ENCODE measurements around the gene PEDS1.

GRCh38 chr20:50127587-50128519 is 25.7 kb downstream of the PEDS1 start:
- TF ChIP-seq CTCF (IDR thresholded peaks at IDR 0.05 in 2 of 3, conservative IDR thresholded peaks at IDR 0.05 in 1 of 3; ENCODE audit: control insufficient read depth in 2 of 3, extremely low read depth in 1 of 3, insufficient read depth in 1 of 3, low read depth in 3 of 3, low read length in 3 of 3) (no peak), TBL1XR1 (IDR thresholded peaks at IDR 0.05; ENCODE audit: low read depth, low read length) (no peak), POLR2AphosphoS5 (IDR thresholded peaks at IDR 0.05; ENCODE audit: low read length) (no peak), CHD1 (IDR thresholded peaks at IDR 0.05; ENCODE audit: low read depth, low read length) (no peak), SMAD1 (IDR thresholded peaks at IDR 0.05; ENCODE audit: low read depth, partially characterized antibody) (no peak), SUPT20H (IDR thresholded peaks at IDR 0.05; ENCODE audit: borderline replicate concordance, control insufficient read depth, low read depth, low read length) (no peak), ZNF687 (IDR thresholded peaks at IDR 0.05) (no peak), GATAD2B (conservative IDR thresholded peaks at IDR 0.05; ENCODE audit: low read depth) (no peak), RAD21 (IDR thresholded peaks at IDR 0.05; ENCODE audit: insufficient read depth, low read depth, low read length) (no peak), MAX (IDR thresholded peaks at IDR 0.05; ENCODE audit: low read depth, low read length) (no peak)

Measured in GM12878 (cell line).